Esophagus (tissue), 2 donors: ENCODE measurements around the gene NOL4L. TPM values are rescaled to one million over a fixed set of nuclear protein-coding genes. Genes with fewer than 3 reads are reported as not detected.
A peak's percentile ranks its signal among the peaks of the same experiment; 100 is the strongest.

Source experiments
- H3K27ac ChIP-seq, 2 donors: one replicate each; pipeline ENCODE4 v1.5.1; 2013; ENCODE audit warnings: low read depth in 2 of 2, mild to moderate bottlenecking in 2 of 2, inconsistent platforms in 1 of 2, low read length in 1 of 2, moderate library complexity in 1 of 2
- H3K27me3 ChIP-seq, 2 donors: one replicate each; pipeline ENCODE4 v1.6.1; 2013; ENCODE audit warnings: low read length in 2 of 2, control low read depth in 1 of 2, mild to moderate bottlenecking in 1 of 2; ENCODE audit not compliant: insufficient read depth in 2 of 2, control insufficient read depth in 1 of 2
- H3K36me3 ChIP-seq, 2 donors: one replicate each; pipeline ENCODE4 v1.6.1; 2013; ENCODE audit warnings: low read length in 1 of 2; ENCODE audit not compliant: control insufficient read depth in 2 of 2, insufficient read depth in 2 of 2
- H3K4me1 ChIP-seq, 2 donors: one replicate each; pipeline ENCODE4 v1.6.1; 2013; ENCODE audit warnings: low read length in 1 of 2; ENCODE audit not compliant: control insufficient read depth in 2 of 2, insufficient read depth in 2 of 2
- H3K4me3 ChIP-seq, 2 donors: one replicate each; pipeline ENCODE4 v1.5.1; 2013; ENCODE audit warnings: low read length in 2 of 2, mild to moderate bottlenecking in 2 of 2, low read depth in 1 of 2, moderate library complexity in 1 of 2
- H3K9me3 ChIP-seq, 2 donors: one replicate each; pipeline ENCODE4 v1.6.1; 2013; ENCODE audit warnings: mild to moderate bottlenecking in 2 of 2, low read depth in 1 of 2, low read length in 1 of 2, moderate library complexity in 1 of 2; ENCODE audit not compliant: control insufficient read depth in 2 of 2, insufficient read depth in 1 of 2
- WGBS, 2 donors: extraction: QIAGEN DNeasy Blood & Tissue Kit; methylation state at CpG; one replicate each; pipeline ENCODE4 v1.1.7; 2013; 5-methylcytosine and 5-hydroxymethylcytosine counted together
- polyA plus RNA-seq, 2 donors: library from polyadenylated mRNA; stranded (reverse); fragments of 200-250 nt; gene quantifications; one replicate each; pipeline ENCODE4 v1.2.3, GENCODE V29; 2013
- donor health status: healthy with polysubstance abuse.
- donor health status: Bipolar disorder and iron deficiency.

Gene NOL4L
- polyA plus RNA-seq, 2 donors: 1.1 to 1.2 TPM

- no peaks in the 10 kb centered on the region for H3K4me1 ChIP-seq
- H3K36me3 ChIP-seq: peaks cover 0 to 4% of the 10 kb centered on the region in 2 donors
- H3K9me3 ChIP-seq: no peaks in the 10 kb centered on the region
- no peaks in the 10 kb centered on the region for H3K27me3 ChIP-seq
- no peak overlapping the region for H3K4me3 ChIP-seq
- peak overlapping the region in 1 of 2 donors; percentile 19 for H3K27ac ChIP-seq
- 85 to 89% methylated on average over 10 of the region's 10 CpGs for WGBS, 2 donors
These were observed 126.9 kb downstream of the NOL4L start for GRCh38 chr20:32458061-32458836.

GRCh38 chr20:32457479-32457986, 127.6 kb downstream of the NOL4L start:
- peak overlapping the region in 1 of 2 donors; percentile 9 for H3K4me3 ChIP-seq
- H3K4me1 ChIP-seq: no peaks in the 10 kb centered on the region
- H3K27ac ChIP-seq: peak overlapping the region in 1 of 2 donors; percentile 19
- H3K9me3 ChIP-seq: no peaks in the 10 kb centered on the region
- H3K36me3 ChIP-seq: peaks cover 0 to 6% of the 10 kb centered on the region in 2 donors
- no peaks in the 10 kb centered on the region for H3K27me3 ChIP-seq
- WGBS, 2 donors: 17 to 23% methylated on average over 23 to 29 of the region's 29 CpGs

DNA sequence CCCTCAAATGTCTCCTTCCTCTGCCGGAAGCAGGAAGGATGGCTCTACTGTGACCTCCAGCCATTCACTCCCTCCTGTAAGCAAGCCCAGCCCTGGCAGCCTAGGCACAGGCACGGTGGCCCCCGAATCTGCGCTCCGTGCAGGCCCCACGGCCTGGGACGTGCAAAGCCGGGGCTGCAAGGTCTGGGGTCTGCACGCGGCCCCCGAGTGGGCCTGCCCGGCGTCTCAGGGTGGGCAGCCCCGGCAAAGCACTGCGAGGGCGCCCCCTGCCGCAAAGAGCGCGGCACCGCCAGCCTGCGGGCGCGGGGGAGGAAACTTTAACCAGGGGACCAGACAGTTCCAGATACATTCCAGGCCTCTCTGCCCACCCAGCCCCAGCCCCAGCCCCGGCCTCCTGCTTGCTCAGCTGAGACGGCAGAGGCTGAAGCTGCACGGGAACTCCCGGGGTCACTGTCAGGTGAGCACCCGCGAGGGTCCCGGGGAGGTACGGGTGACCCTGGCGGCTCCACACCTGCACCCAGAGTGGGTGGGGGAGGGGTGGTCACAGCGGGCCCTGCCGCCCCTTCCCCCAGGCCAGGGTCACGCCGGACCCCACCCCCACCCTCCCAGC, 128.2 kb downstream of the NOL4L start:
- Histone ChIP-seq H3K4me1 (no peaks in the 10 kb centered on the region), H3K36me3 (peaks cover 0 to 9% of the 10 kb centered on the region in 2 donors), H3K9me3 (no peaks in the 10 kb centered on the region), H3K27ac (no peak overlapping the region), H3K4me3 (peak overlapping the region in 1 of 2 donors; percentile 9), H3K27me3 (no peaks in the 10 kb centered on the region)
- WGBS, 2 donors: 18 to 21% methylated on average over 36 of the region's 36 CpGs

- Histone ChIP-seq H3K4me3 (no peak overlapping the region), H3K27me3 (no peaks in the 10 kb centered on the region), H3K36me3 (peaks cover 0 to 12% of the 10 kb centered on the region in 2 donors), H3K4me1 (no peaks in the 10 kb centered on the region), H3K27ac (no peak overlapping the region), H3K9me3 (no peaks in the 10 kb centered on the region)
- 90% methylated on average over 35 of the region's 35 CpGs for WGBS, 2 donors
These were observed 129.0 kb downstream of the NOL4L start for GRCh38 chr20:32455901-32456701.

- Histone ChIP-seq H3K27ac (no peak overlapping the region), H3K36me3 (peaks cover 0 to 14% of the 10 kb centered on the region in 2 donors), H3K4me1 (no peaks in the 10 kb centered on the region), H3K4me3 (no peak overlapping the region), H3K9me3 (no peaks in the 10 kb centered on the region), H3K27me3 (no peaks in the 10 kb centered on the region)
- 85 to 89% methylated on average over 12 of the region's 12 CpGs for WGBS, 2 donors
These were observed 129.8 kb downstream of the NOL4L start for GRCh38 chr20:32455171-32455900.

DNA sequence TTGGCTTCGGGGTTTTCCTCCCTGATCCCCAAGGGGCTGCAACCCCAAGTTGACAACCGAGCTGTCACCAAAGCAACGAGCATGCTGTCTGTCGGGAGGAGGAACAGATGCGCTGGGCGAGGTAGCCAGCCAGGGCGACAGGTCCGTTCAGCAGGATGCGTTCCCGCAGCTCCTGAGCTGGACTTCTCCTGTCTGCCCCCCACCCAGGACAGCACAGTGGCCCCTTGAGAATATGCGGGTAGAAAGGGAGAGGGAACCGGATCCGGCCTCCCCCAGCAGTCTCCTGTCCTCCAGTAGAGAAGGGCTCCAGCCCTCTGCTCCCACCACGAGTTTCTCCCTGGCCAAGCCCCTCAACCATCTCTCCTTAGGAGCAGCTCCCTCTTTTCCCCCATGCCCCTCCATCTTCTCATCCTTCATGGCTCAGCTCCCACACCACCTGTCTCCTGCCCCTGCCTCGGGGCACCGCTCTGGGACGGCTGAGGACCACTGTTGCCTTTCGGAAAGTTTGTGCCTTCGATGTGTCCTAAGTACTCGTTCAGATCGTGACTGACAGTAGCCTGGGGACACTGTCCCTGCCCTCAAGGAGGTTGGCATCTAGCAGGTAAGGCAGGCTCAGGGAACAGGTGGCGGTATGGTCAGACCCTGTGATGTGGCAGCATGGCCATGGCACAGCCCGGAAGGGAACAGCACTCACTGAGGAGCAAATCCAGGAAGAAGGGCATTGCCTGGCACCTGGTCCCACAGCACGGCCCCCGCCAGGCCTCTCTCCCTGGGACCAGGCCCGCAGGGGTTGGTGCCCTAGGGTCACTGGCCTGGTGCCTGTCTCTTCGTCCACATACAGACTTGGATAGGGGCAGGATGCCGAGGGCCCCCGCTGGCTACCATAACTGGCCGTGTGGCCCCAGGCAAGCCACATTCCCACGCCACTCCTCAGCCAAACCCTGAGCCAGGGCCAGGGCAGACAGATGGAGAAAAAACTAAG, 130.7 kb downstream of the NOL4L start:
- Histone ChIP-seq H3K4me1 (no peaks in the 10 kb centered on the region), H3K27ac (no peak overlapping the region), H3K36me3 (peaks cover 0 to 16% of the 10 kb centered on the region in 2 donors), H3K27me3 (no peaks in the 10 kb centered on the region), H3K4me3 (no peak overlapping the region), H3K9me3 (no peaks in the 10 kb centered on the region)
- 84 to 88% methylated on average over 31 of the region's 31 CpGs for WGBS, 2 donors

DNA sequence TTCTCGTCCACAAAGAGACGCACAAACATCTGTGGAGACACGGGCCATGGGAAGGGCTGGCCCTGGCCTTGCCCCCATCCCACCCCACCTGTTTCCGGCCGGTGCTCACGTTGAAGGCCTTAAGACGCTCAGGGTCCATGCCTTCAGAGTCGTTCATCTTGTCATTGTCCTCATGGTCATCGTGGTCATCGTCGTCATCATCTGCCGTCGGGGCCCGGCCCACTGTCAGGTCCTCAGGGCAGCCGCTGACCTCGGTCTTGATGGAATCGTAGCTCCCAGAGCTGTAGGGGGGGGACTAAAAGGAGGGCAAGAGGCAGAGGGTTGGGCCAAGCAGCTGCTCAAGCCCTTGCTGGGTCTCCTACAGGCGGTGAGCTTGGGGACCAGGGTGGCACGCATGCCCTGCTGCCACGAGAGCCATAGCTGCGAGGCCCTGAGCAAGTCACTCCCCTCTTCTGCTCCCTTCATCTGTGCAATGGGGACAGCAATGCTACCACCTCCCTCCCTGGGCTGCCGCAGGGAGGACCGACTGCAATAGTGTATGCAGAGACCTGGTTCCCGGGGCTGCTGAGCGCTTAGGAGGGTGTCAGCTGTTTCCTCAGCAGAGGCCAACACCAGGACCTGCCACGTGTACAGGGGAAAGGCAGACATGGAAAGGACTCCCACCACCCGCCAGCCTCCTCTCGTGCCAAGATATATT, 131.5 kb downstream of the NOL4L start:
- Histone ChIP-seq H3K27ac (no peak overlapping the region), H3K4me1 (peaks cover 0 to 2% of the 10 kb centered on the region in 2 donors), H3K36me3 (peaks cover 0 to 16% of the 10 kb centered on the region in 2 donors), H3K9me3 (no peaks in the 10 kb centered on the region), H3K4me3 (no peak overlapping the region), H3K27me3 (no peaks in the 10 kb centered on the region)
- WGBS, 2 donors: 87 to 90% methylated on average over 27 to 28 of the region's 28 CpGs
